ENCODE measurements around the gene C7orf57.

DNA sequence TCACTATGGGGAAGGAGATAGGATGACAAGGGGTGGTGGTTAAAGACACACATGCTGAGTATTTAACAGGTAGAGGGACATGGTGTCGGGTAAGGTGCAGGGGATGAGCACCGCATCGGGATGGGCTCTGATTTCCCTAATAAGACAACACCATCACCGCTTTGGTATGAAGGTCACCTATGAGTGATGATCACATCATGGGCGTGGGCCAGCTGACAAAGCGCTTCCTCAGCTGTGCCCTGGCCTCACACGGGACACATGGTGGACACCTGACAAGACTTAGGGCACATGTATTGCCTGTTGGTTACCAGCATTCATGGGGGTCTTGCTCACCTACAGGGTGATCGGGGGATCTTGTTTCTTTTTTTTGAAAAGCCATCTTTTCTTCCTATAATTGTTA lies 12.8 kb downstream of the C7orf57 start:
- TF ChIP-seq, protein P1, sequence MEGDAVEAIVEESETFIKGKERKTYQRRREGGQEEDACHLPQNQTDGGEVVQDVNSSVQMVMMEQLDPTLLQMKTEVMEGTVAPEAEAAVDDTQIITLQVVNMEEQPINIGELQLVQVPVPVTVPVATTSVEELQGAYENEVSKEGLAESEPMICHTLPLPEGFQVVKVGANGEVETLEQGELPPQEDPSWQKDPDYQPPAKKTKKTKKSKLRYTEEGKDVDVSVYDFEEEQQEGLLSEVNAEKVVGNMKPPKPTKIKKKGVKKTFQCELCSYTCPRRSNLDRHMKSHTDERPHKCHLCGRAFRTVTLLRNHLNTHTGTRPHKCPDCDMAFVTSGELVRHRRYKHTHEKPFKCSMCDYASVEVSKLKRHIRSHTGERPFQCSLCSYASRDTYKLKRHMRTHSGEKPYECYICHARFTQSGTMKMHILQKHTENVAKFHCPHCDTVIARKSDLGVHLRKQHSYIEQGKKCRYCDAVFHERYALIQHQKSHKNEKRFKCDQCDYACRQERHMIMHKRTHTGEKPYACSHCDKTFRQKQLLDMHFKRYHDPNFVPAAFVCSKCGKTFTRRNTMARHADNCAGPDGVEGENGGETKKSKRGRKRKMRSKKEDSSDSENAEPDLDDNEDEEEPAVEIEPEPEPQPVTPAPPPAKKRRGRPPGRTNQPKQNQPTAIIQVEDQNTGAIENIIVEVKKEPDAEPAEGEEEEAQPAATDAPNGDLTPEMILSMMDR (IDR thresholded peaks at IDR 0.05 in 2 of 3, conservative IDR thresholded peaks at IDR 0.05 in 1 of 3; ENCODE audit: control insufficient read depth in 2 of 3, extremely low read depth in 1 of 3, insufficient read depth in 1 of 3, low read depth in 3 of 3, low read length in 3 of 3), result no peak
- TF ChIP-seq, protein P2, sequence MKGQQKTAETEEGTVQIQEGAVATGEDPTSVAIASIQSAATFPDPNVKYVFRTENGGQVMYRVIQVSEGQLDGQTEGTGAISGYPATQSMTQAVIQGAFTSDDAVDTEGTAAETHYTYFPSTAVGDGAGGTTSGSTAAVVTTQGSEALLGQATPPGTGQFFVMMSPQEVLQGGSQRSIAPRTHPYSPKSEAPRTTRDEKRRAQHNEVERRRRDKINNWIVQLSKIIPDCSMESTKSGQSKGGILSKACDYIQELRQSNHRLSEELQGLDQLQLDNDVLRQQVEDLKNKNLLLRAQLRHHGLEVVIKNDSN (IDR thresholded peaks at IDR 0.05; ENCODE audit: borderline replicate concordance, extremely low read length, insufficient read depth, low read depth, low read length), result no peak
- no peak for TF ChIP-seq RELA (IDR thresholded peaks at IDR 0.05; ENCODE audit: borderline replicate concordance, partially characterized antibody)
